Lung (tissue), 12 donors: ENCODE results near the gene FLOT1. TPM values are rescaled to one million over a fixed set of nuclear protein-coding genes. Genes with fewer than 3 reads are reported as not detected.

ENCODE experiments used
- ATAC-seq: fragments of 200-7000 bp; cut with Tn5 transposase; one replicate; pipeline ENCODE4 v1.9.1; 2020; ENCODE audit warnings: moderate number of reproducible peaks; ENCODE audit not compliant: insufficient read depth, low FRiP score
- DNase-seq, 3 donors: peaks; one replicate each; pipeline ENCODE4 v3.0.0-alpha.2; 2013 to 2017
- H3K27ac ChIP-seq, 2 donors: one replicate each; pipeline ENCODE4 v1.5.1; 2013; ENCODE audit warnings: mild to moderate bottlenecking in 2 of 2, moderate library complexity in 2 of 2, control low read depth in 1 of 2, inconsistent platforms in 1 of 2, low read depth in 1 of 2, low read length in 1 of 2
- H3K27me3 ChIP-seq, 3 donors: one replicate each; pipeline ENCODE4 v1.5.1; 2013; ENCODE audit warnings: low read length in 2 of 3; ENCODE audit not compliant: control insufficient read depth in 3 of 3, insufficient read depth in 3 of 3
- H3K36me3 ChIP-seq, 4 donors: one replicate each; pipeline ENCODE4 v1.5.1; 2013; ENCODE audit warnings: low read length in 4 of 4, mild to moderate bottlenecking in 1 of 4, moderate library complexity in 1 of 4; ENCODE audit not compliant: control insufficient read depth in 4 of 4, insufficient read depth in 4 of 4
- H3K4me1 ChIP-seq, 5 donors: one replicate each; pipeline ENCODE4 v1.5.1; 2013; ENCODE audit warnings: low read length in 5 of 5, mild to moderate bottlenecking in 2 of 5, moderate library complexity in 1 of 5; ENCODE audit not compliant: control insufficient read depth in 5 of 5, insufficient read depth in 5 of 5
- H3K4me3 ChIP-seq: one replicate; pipeline ENCODE4 v1.5.1; 2013; ENCODE audit warnings: mild to moderate bottlenecking, control low read depth, moderate library complexity
- H3K9ac ChIP-seq, 2 donors: one replicate each; pipeline ENCODE4 v1.5.1; 2013; ENCODE audit warnings: low read length in 2 of 2, control low read depth in 1 of 2; ENCODE audit not compliant: insufficient read depth in 1 of 2
- H3K9me3 ChIP-seq, 4 donors: one replicate each; pipeline ENCODE4 v1.5.1; 2013; ENCODE audit warnings: low read length in 3 of 4, mild to moderate bottlenecking in 1 of 4, moderate library complexity in 1 of 4; ENCODE audit not compliant: control insufficient read depth in 4 of 4, insufficient read depth in 3 of 4
- WGBS, 2 donors: extraction: QIAGEN DNeasy Blood & Tissue Kit; methylation state at CpG; one replicate each; pipeline ENCODE4 v1.1.7; 2013; 5-methylcytosine and 5-hydroxymethylcytosine counted together
- polyA plus RNA-seq, 2 donors: library from polyadenylated mRNA; stranded (reverse); fragments of 200-250 nt; gene quantifications; one replicate each; pipeline ENCODE4 v1.2.1, GENCODE V29; 2013
- total RNA-seq, 2 donors: library from RNA; depleted of rRNA in 1 of 2; stranded (reverse); fragments of >200 nt in 1 of 2; gene quantifications; one replicate each; pipeline ENCODE4 v1.2.1, GENCODE V29; 2014 to 2021
- TF ChIP-seq, protein P1 (sequence below): IDR thresholded peaks from 2 replicates; pipeline ENCODE4 v1.5.1; 2012; ENCODE audit warnings: mild to moderate bottlenecking; ENCODE audit errors: control extremely low read depth, extremely low read depth
- donor health status: control.
- donor health status: control.
- donor health status: Bipolar disorder and iron deficiency.
- donor health status: healthy.
- donor health status: DM: yes; HTN: yes; CAD: no.

Gene FLOT1
- total and polyA plus RNA-seq, 4 donors: 88.0 to 474 (median 188) TPM

DNA sequence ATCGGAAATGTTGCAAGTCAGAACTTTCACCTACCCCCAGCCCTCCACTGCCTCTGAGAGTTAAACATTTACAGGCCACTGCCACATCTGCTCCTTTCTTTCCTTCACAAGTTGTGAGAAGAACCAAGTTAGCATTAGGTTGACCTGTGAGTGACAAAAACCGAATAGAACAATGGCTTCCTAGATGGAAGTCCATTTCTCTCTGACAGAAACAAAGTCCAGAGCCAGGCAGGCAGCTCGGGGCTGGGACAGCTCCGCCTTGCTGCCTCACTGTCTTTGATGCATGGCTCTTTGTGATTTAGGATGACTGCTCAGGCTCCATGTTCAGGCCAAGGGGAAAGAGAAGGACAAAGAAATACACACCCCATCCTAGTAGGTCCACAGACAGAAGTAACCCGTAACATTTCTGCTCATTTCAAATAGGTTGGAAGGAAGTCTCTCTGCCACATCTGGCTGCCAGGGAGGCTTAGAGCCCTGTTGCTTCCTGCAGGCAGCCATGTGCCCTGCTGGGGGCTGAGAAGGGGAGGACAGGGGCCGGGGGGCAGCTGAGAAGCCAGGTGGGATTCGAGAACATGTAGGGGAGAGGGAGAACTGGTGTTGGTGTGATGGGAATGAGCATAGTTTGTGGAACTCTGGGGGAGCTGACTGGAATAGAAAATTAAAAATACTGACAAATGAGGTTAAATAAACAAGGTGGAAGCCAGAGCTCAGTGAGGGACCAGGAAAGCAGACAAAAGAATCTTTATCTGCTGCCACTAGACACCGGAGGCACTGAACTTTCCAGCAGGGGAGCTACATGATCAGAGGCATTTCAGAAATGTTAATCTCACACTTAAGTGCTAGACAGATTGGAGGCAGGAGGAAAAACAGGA is 21.4 kb upstream of the FLOT1 start:
- TF ChIP-seq, protein P1, sequence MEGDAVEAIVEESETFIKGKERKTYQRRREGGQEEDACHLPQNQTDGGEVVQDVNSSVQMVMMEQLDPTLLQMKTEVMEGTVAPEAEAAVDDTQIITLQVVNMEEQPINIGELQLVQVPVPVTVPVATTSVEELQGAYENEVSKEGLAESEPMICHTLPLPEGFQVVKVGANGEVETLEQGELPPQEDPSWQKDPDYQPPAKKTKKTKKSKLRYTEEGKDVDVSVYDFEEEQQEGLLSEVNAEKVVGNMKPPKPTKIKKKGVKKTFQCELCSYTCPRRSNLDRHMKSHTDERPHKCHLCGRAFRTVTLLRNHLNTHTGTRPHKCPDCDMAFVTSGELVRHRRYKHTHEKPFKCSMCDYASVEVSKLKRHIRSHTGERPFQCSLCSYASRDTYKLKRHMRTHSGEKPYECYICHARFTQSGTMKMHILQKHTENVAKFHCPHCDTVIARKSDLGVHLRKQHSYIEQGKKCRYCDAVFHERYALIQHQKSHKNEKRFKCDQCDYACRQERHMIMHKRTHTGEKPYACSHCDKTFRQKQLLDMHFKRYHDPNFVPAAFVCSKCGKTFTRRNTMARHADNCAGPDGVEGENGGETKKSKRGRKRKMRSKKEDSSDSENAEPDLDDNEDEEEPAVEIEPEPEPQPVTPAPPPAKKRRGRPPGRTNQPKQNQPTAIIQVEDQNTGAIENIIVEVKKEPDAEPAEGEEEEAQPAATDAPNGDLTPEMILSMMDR: no peak
- peaks cover 0 to 10% (median 5%) of the 10 kb centered on the region in 5 donors for H3K4me1 ChIP-seq
- no peaks in the 10 kb centered on the region for H3K27me3 ChIP-seq
- H3K4me3 ChIP-seq: no peak overlapping the region
- H3K27ac ChIP-seq: peak overlapping the region in 1 of 2 donors; percentile 26
- 38 to 49% methylated on average over 8 of the region's 8 CpGs for WGBS, 2 donors
- H3K9me3 ChIP-seq: no peaks in the 10 kb centered on the region
- ATAC-seq (no peak), DNase-seq (peak; percentile 43 to 70 (median 48))
- no peak overlapping the region for H3K9ac ChIP-seq
- no peaks in the 10 kb centered on the region for H3K36me3 ChIP-seq

DNA sequence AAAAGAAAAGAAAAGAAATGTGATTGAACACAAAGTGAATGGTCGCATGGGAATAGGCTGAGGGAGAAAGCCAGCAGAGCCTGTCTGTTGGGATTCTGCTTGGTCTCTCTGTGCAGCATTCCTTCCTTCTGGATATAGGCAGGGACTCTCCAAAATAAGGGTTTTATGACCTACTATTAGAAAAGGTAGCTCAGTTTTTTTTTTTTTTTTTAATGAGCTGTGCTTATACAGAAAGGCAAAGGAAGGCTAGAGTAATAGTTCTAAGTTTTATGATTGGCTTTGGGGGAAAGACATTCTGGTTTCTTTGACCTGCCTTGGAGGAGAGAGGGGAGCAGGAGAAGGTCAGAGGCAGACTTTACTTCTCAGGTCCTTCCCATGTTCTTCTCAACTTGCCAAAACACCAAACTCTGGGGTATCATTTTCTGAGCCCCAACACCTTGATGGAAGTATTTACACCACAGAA is 20.7 kb upstream of the FLOT1 start:
- TF ChIP-seq, protein P1: no peak
- no peaks in the 10 kb centered on the region for H3K9me3 ChIP-seq

DNA sequence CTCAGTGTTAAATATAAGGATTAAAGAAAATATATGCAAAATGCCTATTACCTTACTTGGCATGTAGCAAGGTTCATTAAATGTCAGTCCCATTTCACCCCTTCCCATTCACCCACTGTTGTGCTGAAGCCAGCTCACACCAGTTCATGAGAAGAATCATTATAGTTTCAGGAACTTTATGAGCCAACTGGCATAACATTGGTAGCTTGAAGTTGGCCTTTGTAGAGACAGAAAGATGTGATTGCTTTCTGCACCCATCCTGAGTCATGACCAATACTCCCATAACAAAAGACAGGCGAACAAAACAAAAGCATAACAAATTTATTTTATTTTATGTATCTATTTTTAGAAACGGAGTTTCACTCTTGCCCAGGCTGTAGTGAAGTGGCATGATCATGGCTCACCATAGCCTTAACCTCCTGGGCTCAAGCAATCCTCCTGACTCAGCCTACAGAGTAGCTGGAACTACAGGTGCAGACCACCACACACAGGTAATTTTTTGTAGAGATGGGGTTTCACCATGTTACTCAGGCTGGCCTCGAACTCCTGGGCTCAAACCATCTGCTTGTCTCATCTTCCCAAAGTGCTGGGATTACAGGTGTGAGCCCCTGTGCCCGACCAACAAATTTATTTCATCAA is 19.4 kb upstream of the FLOT1 start:
- Histone ChIP-seq H3K9ac (no peak overlapping the region), H3K27ac (no peak overlapping the region), H3K4me3 (no peak overlapping the region), H3K4me1 (peaks cover 0 to 7% (median 4%) of the 10 kb centered on the region in 5 donors), H3K9me3 (no peaks in the 10 kb centered on the region), H3K27me3 (no peaks in the 10 kb centered on the region), H3K36me3 (no peaks in the 10 kb centered on the region)
- no peak for DNase-seq
- ATAC-seq: no peak
- 93 to 95% methylated on average over 4 of the region's 4 CpGs for WGBS, 2 donors
- TF ChIP-seq, protein P1: no peak

More for the DNA sequence above, 20.7 kb upstream of the FLOT1 start:
- peaks cover 0 to 7% (median 4%) of the 10 kb centered on the region in 5 donors for H3K4me1 ChIP-seq
- H3K4me3 ChIP-seq: no peak overlapping the region
- DNase-seq (no peak), ATAC-seq (no peak)
- no peak overlapping the region for H3K9ac ChIP-seq
- no peaks in the 10 kb centered on the region for H3K36me3 ChIP-seq
- WGBS, 2 donors: 98 to 100% methylated on average over 1 of the region's 1 CpG
- peak overlapping the region in 1 of 2 donors; percentile 26 for H3K27ac ChIP-seq
- no peaks in the 10 kb centered on the region for H3K27me3 ChIP-seq
